Colonic mucosa (tissue), 4 donors: ENCODE data around the gene COX4I2. TPM values are rescaled to one million over a fixed set of nuclear protein-coding genes. Genes with fewer than 3 reads are reported as not detected.

Experiments
- DNase-seq: peaks from one replicate; pipeline ENCODE4 v3.0.0-alpha.2; 2020
- H3K27ac ChIP-seq: fragments of 200-600 bp; one replicate; pipeline ENCODE4 v1.8.0; 2021
- H3K27me3 ChIP-seq: fragments of 200-600 bp; one replicate; pipeline ENCODE4 v1.8.0; 2021
- H3K36me3 ChIP-seq: fragments of 200-600 bp; one replicate; pipeline ENCODE4 v1.8.0; 2021
- H3K4me1 ChIP-seq: fragments of 200-600 bp; one replicate; pipeline ENCODE4 v1.8.0; 2021; ENCODE audit warnings: mild to moderate bottlenecking
- H3K4me3 ChIP-seq: fragments of 200-600 bp; one replicate; pipeline ENCODE4 v1.8.0; 2021
- H3K9ac ChIP-seq, 2 donors: one replicate each; pipeline ENCODE4 v1.7.0; 2013; ENCODE audit warnings: control low read depth in 2 of 2, low read depth in 2 of 2, low read length in 2 of 2
- H3K9me3 ChIP-seq: fragments of 200-600 bp; one replicate; pipeline ENCODE4 v1.8.0; 2021
- intact Hi-C: fragments of 100-400 bp; cut with DNase I; formaldehyde crosslinking; loops from one replicate; pipeline ENCODE4 v1.14.1; 2022
- total RNA-seq, 2 donors: library from RNA; stranded (reverse); fragmentation: NEBNext Ultra II Directional in 1 of 2; extraction: Animal tissue kit (Norgen Biotek cat#: 25700) in 1 of 2; gene quantifications; one replicate each; pipeline ENCODE4 v1.2.1, GENCODE V29; 2021
- TF ChIP-seq, protein P1 (sequence below): fragments of 200-600 bp; IDR thresholded peaks from one replicate; pipeline ENCODE4 v1.8.0; 2022; ENCODE audit warnings: antibody characterized with exemption, mild to moderate bottlenecking
- donor health status: healthy.
- donor health status: DM: no; HTN: no; CAD: no.
- donor health status: DM: no; HTN: no; CAD: no.

The COX4I2 gene
- total RNA-seq, 2 donors from 2014 or later: 0.52 TPM; not detected in 1

DNA sequence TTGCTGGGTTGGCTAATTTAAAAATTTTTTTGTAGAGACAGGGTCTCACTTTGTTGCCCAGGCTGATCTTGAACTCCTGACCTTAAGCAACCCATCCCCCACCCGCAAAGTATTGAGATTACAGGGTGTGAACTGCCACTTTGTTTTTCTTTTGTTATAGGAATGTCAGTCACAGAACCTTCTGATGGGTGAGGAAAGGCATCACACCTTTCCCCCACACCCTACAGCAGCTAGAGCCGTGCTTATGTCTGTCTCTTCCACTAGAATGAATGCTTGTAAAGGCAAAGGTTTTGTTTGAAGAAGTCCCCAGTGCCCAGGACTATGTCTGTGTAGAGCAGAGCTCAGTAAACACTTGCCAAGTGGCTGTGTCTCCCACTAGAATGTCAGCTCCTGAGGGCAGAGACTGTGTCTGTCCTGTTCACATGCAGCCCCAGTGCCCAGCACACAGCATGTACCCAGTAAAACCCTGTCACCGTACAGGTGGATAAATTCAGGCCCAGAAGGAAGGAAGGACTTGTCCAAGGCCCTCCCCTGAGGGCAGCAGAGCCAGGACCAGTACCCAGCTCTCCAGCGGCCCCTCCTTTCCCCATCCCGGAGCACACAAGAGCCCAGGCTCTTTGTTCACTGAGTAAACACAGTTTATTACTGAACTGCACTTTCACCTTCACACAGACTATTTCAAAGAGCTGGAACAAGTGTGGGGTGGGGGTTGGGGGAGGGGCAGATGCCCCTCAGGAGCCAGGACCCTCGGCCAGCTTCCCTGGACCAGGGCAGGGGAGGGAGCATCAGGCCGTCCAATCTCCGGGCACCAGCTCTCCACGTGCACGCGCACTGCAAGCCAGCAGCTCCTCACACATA is 26.4 kb downstream of the COX4I2 start:
- H3K36me3 ChIP-seq: no peaks in the 10 kb centered on the region
- intact Hi-C loops: no loop called here
- no peaks in the 10 kb centered on the region for H3K9me3 ChIP-seq
- H3K9ac ChIP-seq: peak overlapping the region in 1 of 2 donors; percentile 85
- DNase-seq: peak; percentile 77
- H3K27me3 ChIP-seq: no peaks in the 10 kb centered on the region
- TF ChIP-seq, protein P1, sequence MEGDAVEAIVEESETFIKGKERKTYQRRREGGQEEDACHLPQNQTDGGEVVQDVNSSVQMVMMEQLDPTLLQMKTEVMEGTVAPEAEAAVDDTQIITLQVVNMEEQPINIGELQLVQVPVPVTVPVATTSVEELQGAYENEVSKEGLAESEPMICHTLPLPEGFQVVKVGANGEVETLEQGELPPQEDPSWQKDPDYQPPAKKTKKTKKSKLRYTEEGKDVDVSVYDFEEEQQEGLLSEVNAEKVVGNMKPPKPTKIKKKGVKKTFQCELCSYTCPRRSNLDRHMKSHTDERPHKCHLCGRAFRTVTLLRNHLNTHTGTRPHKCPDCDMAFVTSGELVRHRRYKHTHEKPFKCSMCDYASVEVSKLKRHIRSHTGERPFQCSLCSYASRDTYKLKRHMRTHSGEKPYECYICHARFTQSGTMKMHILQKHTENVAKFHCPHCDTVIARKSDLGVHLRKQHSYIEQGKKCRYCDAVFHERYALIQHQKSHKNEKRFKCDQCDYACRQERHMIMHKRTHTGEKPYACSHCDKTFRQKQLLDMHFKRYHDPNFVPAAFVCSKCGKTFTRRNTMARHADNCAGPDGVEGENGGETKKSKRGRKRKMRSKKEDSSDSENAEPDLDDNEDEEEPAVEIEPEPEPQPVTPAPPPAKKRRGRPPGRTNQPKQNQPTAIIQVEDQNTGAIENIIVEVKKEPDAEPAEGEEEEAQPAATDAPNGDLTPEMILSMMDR: no peak
- H3K4me3 ChIP-seq: no peak overlapping the region
- peaks cover 21% of the 10 kb centered on the region for H3K4me1 ChIP-seq
- H3K27ac ChIP-seq: peak overlapping the region; percentile 73

DNA sequence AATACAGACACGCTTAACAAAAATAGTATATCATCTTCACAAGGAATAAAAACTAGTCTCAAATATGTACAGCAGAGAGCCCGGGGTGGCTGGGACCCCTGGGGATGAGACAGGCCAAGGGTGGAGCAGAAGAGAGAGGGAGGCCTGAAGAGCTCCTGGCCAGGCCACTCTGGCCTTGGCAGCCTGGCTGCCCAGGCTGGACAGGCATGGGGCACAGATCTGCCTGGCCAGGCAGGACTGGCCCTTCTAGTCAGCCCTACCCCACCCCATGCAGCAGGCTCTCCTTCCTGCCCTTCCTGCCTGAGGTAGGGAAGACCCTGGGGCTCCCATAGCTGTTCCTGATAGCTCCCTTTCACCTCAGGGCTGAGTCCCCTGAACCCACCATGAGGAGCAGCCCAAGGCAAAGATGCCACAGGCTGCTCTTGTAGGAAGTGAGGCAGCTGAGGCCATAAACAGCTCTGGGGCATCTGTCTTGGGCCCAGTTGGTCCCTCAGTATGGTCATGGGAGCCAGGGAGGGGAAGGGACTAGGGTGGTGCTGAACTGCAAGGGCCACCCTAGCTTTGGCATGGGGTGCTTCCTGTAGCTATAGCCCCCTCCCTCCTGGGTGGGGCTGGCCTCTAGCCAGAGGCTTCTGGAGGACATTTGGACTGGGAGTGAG is 27.1 kb downstream of the COX4I2 start:
- DNase-seq: peak; percentile 59
- TF ChIP-seq, protein P1: no peak

DNA sequence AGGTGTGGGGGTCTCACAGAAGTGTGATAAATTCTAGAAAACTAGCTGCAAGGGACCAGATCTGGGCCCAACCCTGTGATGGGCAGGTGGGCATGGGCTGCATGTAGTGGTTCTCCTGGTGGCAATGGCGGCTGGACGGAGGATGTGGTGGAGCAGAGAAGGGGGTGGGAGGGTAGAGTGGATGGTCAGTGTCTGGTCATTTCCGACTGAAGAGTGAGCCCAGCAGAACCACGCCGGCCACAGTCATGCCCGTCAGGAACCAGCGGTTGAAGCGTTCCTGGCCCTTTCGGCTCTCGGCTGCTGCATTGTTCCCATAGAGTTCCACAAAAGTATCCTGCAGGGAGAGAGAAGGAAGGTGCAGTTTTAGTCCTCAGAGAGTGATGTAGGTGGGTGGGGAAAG is 28.0 kb downstream of the COX4I2 start:
- peaks cover 29% of the 10 kb centered on the region for H3K4me1 ChIP-seq
- intact Hi-C loops: no loop called here

More for the DNA sequence above, 27.1 kb downstream of the COX4I2 start:
- Histone ChIP-seq H3K4me3 (no peak overlapping the region), H3K9me3 (no peaks in the 10 kb centered on the region), H3K36me3 (no peaks in the 10 kb centered on the region), H3K27me3 (no peaks in the 10 kb centered on the region), H3K9ac (peak overlapping the region; percentile 45 to 85), H3K27ac (peak overlapping the region; percentile 73), H3K4me1 (peaks cover 21% of the 10 kb centered on the region)
- intact Hi-C loops: no loop called here

DNA sequence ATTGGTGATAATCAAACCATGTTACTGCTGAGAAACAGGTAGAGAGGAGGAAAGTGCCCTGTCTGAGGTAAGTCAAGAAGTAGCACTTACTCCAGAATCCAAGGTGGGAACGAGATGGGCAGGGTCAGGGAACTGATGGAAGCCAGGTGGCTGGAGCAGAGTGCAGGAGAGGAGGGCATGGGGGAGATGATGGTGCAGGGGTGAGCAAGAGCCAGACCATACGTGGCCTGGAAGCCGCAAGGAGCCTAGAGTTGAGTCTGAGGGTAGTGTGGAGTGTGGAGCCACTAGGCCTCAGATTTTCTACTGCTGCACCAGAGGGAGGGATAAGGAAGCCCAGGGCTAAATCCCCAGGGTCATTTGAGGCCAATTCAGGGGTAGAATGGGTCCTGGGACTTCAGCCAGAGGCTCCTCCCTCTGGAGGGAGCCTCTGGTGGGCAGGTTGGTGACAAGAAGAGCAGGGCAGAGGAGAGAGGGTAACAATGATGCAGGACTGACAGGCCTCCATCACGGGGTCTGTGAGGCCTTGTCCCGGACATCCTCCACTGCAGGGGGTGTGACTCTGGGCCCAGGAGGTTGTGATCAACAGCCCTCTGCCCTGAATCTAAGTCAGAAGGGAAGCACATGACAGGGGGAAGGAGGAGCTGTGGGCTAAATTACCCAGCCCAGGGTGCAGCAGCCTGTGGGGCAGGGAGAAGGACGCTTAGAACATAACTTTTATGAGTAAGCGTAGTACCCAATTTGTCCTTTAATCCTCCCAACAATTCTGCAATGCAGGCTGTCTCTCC is 28.7 kb downstream of the COX4I2 start:
- no peaks in the 10 kb centered on the region for H3K36me3 ChIP-seq
- peak overlapping the region; percentile 47 for H3K27ac ChIP-seq
- no peaks in the 10 kb centered on the region for H3K9me3 ChIP-seq
- DNase-seq: peak; percentile 66
- H3K9ac ChIP-seq: peak overlapping the region; percentile 36 to 85
- TF ChIP-seq, protein P1: no peak
- intact Hi-C loops: no loop called here
- H3K27me3 ChIP-seq: no peaks in the 10 kb centered on the region
- H3K4me3 ChIP-seq: no peak overlapping the region
- H3K4me1 ChIP-seq: peaks cover 36% of the 10 kb centered on the region

More for the DNA sequence above, 28.0 kb downstream of the COX4I2 start:
- DNase-seq: no peak
- Histone ChIP-seq H3K36me3 (no peaks in the 10 kb centered on the region), H3K9me3 (no peaks in the 10 kb centered on the region), H3K27ac (peak overlapping the region; percentile 73), H3K4me3 (no peak overlapping the region), H3K9ac (peak overlapping the region in 1 of 2 donors; percentile 85), H3K27me3 (no peaks in the 10 kb centered on the region)
- TF ChIP-seq, protein P1: no peak
